Common myeloid progenitor, CD34-positive (primary cell): Measurements from ENCODE around the gene TM7SF3.
"Not testable (repeated sequence)": the region's sequence is repeated elsewhere in the genome, so short reads cannot be mapped to it uniquely, and the experiment has no call there.

Experiments used
- CTCF ChIA-PET: fragments of 350-600 bp; sonication (Branson Sonifier 250); formaldehyde crosslinking; loops from one replicate; lab custom pipeline; 2021; ENCODE audit warnings: antibody characterized with exemption; lab: Charles Lee
- POLR2A ChIA-PET: fragments of 350-600 bp; sonication (Branson Sonifier 250); formaldehyde crosslinking; loops from one replicate; lab custom pipeline; 2021; ENCODE audit warnings: antibody characterized with exemption; lab: Charles Lee
- DNase-seq, 3 donors: peaks; one replicate each; pipeline versions ENCODE4 v3.0.0 to v3.0.0-alpha.2; 2013
- H3K27ac ChIP-seq, 2 experiments: 1 replicate in 1 of 2; 2 replicates in 1 of 2; pipeline ENCODE4 v1.7.0; 2013; ENCODE audit warnings: inconsistent platforms in 2 of 2, low read length in 2 of 2, mild to moderate bottlenecking in 2 of 2, low read depth in 1 of 2, moderate library complexity in 1 of 2; ENCODE audit not compliant: severe bottlenecking in 2 of 2, insufficient read depth in 1 of 2, poor library complexity in 1 of 2
- H3K27me3 ChIP-seq, 5 experiments: replicated peaks in 2 of 5; 1 replicate in 3 of 5; 2 replicates in 2 of 5; pipeline versions ENCODE4 v1.6.1 to v1.7.0; 2013; ENCODE audit warnings: low read length in 4 of 5, mild to moderate bottlenecking in 2 of 5, moderate library complexity in 2 of 5, inconsistent platforms in 1 of 5; ENCODE audit not compliant: insufficient read depth in 5 of 5, control insufficient read depth in 4 of 5
- H3K36me3 ChIP-seq, 4 experiments: 1 replicate in 2 of 4; 2 replicates in 2 of 4; pipeline versions ENCODE4 v1.6.1 to v1.7.0; 2013; ENCODE audit warnings: low read length in 3 of 4, control low read depth in 1 of 4, mild to moderate bottlenecking in 1 of 4; ENCODE audit not compliant: control insufficient read depth in 4 of 4, insufficient read depth in 4 of 4
- H3K4me1 ChIP-seq, 4 experiments: 1 replicate in 3 of 4; 2 replicates in 1 of 4; pipeline versions ENCODE4 v1.6.1 to v1.7.1; 2013; ENCODE audit warnings: low read length in 3 of 4, mild to moderate bottlenecking in 3 of 4, control low read depth in 1 of 4, inconsistent platforms in 1 of 4, moderate library complexity in 1 of 4; ENCODE audit not compliant: control insufficient read depth in 4 of 4, insufficient read depth in 4 of 4; ENCODE audit errors: control extremely low read depth in 1 of 4
- H3K4me3 ChIP-seq, 7 experiments: 1 replicate in 4 of 7; 2 replicates in 3 of 7; pipeline versions ENCODE4 v1.5.1 to v1.7.0; 2013; ENCODE audit warnings: mild to moderate bottlenecking in 7 of 7, low read length in 6 of 7, moderate library complexity in 6 of 7, inconsistent platforms in 2 of 7, low read depth in 2 of 7, control low read depth in 1 of 7; ENCODE audit not compliant: insufficient read depth in 4 of 7, control insufficient read depth in 1 of 7; ENCODE audit errors: extremely low read depth in 1 of 7
- H3K9me3 ChIP-seq, 5 experiments: 1 replicate in 4 of 5; 2 replicates in 1 of 5; pipeline versions ENCODE4 v1.6.1 to v1.7.1; 2013; ENCODE audit warnings: low read length in 4 of 5, mild to moderate bottlenecking in 2 of 5, inconsistent platforms in 1 of 5, low read depth in 1 of 5, moderate library complexity in 1 of 5; ENCODE audit not compliant: control insufficient read depth in 4 of 5, insufficient read depth in 2 of 5; ENCODE audit errors: control extremely low read depth in 1 of 5
- WGBS: methylation state at CpG from one replicate; pipeline ENCODE4 v1.1.5; 2013; ENCODE audit not compliant: insufficient coverage; 5-methylcytosine and 5-hydroxymethylcytosine counted together

TM7SF3 gene

GRCh38 chr12:27052176-27052575, 38.0 kb upstream of the TM7SF3 start:
- no peak for DNase-seq
- Histone ChIP-seq H3K27me3 (no peaks in the 10 kb centered on the region), H3K4me3 (no peak overlapping the region), H3K27ac (no peak overlapping the region), H3K9me3 (no peaks in the 10 kb centered on the region), H3K4me1 (no peaks in the 10 kb centered on the region), H3K36me3 (no peaks in the 10 kb centered on the region)
- CTCF ChIA-PET = interaction anchor here (1.0 kb wide), 2 partner anchors 21 to 58 kb away, joined by 3 to 4 read pairs; no protein-coding TSS in a partner anchor
- POLR2A ChIA-PET = no interaction called here
- no CpG with 5 or more reads among the region's 1 CpG for WGBS

- Histone ChIP-seq H3K27me3 (no peaks in the 10 kb centered on the region), H3K9me3 (peaks cover 0 to 3% (median 0%) of the 10 kb centered on the region in 5 experiments), H3K4me3 (no peak overlapping the region), H3K4me1 (no peaks in the 10 kb centered on the region), H3K27ac (no peak overlapping the region), H3K36me3 (no peaks in the 10 kb centered on the region)
- 80% methylated on average over 2 of the region's 4 CpGs for WGBS
- ChIA-PET CTCF (no interaction called here), POLR2A (no interaction called here)
- peak; percentile 2 to 26 (median 17) for DNase-seq
Observed at GRCh38 chr12:27048822-27049752, 34.9 kb upstream of the TM7SF3 start.

GRCh38 chr12:27042018-27042417, 27.8 kb upstream of the TM7SF3 start:
- peaks cover 0 to 11% (median 6%) of the 10 kb centered on the region in 4 experiments for H3K36me3 ChIP-seq
- POLR2A ChIA-PET, H3K4me1 ChIP-seq, H3K4me3 ChIP-seq, CTCF ChIA-PET, H3K9me3 ChIP-seq, H3K27ac ChIP-seq, H3K27me3 ChIP-seq, DNase-seq: not testable (repeated sequence)
- no CpG with 5 or more reads among the region's 1 CpG for WGBS

GRCh38 chr12:27040637-27041036, 26.5 kb upstream of the TM7SF3 start:
- H3K27me3 ChIP-seq, H3K4me1 ChIP-seq, CTCF ChIA-PET, H3K27ac ChIP-seq, H3K9me3 ChIP-seq, POLR2A ChIA-PET, H3K4me3 ChIP-seq, DNase-seq: not testable (repeated sequence)
- WGBS = no CpG with 5 or more reads among the region's 4 CpGs
- peaks cover 0 to 11% (median 6%) of the 10 kb centered on the region in 4 experiments for H3K36me3 ChIP-seq

GRCh38 chr12:27034607-27035293, 20.6 kb upstream of the TM7SF3 start:
- no peaks in the 10 kb centered on the region for H3K27me3 ChIP-seq
- H3K36me3 ChIP-seq = peaks cover 16 to 52% (median 37%) of the 10 kb centered on the region in 4 experiments
- POLR2A ChIA-PET = no interaction called here
- peaks cover 0 to under 1% (median 0%) of the 10 kb centered on the region in 5 experiments for H3K9me3 ChIP-seq
- no peak overlapping the region for H3K4me3 ChIP-seq
- no peaks in the 10 kb centered on the region for H3K4me1 ChIP-seq
- CTCF ChIA-PET = no interaction called here
- H3K27ac ChIP-seq = no peak overlapping the region
- WGBS = 98% methylated on average over 21 of the region's 21 CpGs
- DNase-seq = no peak

- Histone ChIP-seq H3K27ac (no peak overlapping the region), H3K4me1 (no peaks in the 10 kb centered on the region), H3K36me3 (peaks cover 22 to 65% (median 51%) of the 10 kb centered on the region in 4 experiments), H3K9me3 (no peaks in the 10 kb centered on the region), H3K4me3 (no peak overlapping the region), H3K27me3 (no peaks in the 10 kb centered on the region)
- POLR2A ChIA-PET = no interaction called here
- CTCF ChIA-PET = no interaction called here
- 97% methylated on average over 3 of the region's 3 CpGs for WGBS
- no peak for DNase-seq
Observed at GRCh38 chr12:27032679-27033078, 18.5 kb upstream of the TM7SF3 start.

GRCh38 chr12:27031531-27031930, 17.3 kb upstream of the TM7SF3 start:
- Histone ChIP-seq H3K4me1 (no peaks in the 10 kb centered on the region), H3K4me3 (no peak overlapping the region), H3K27me3 (no peaks in the 10 kb centered on the region), H3K9me3 (no peaks in the 10 kb centered on the region), H3K36me3 (peaks cover 22 to 72% (median 55%) of the 10 kb centered on the region in 4 experiments), H3K27ac (no peak overlapping the region)
- ChIA-PET POLR2A (no interaction called here), CTCF (no interaction called here)
- DNase-seq = no peak
- 100% methylated on average over 2 of the region's 3 CpGs for WGBS
